Erythroblast (primary cell): ENCODE results near the gene ANKRD28.

Experiments
- DNase-seq, 2 experiments: peaks; one replicate each; lab custom pipeline; 2025; lab: John Stamatoyannopoulos, UW
- GATA1 ChIP-seq: IDR thresholded peaks from 2 replicates; pipeline ENCODE4 v1.6.1; 2011; ENCODE audit warnings: low read depth, mild to moderate bottlenecking, control low read depth, low read length, moderate library complexity
- POLR2A ChIP-seq: IDR thresholded peaks from 2 replicates; pipeline ENCODE4 v1.6.1; 2011; ENCODE audit warnings: mild to moderate bottlenecking, low read length

ANKRD28 gene

DNA sequence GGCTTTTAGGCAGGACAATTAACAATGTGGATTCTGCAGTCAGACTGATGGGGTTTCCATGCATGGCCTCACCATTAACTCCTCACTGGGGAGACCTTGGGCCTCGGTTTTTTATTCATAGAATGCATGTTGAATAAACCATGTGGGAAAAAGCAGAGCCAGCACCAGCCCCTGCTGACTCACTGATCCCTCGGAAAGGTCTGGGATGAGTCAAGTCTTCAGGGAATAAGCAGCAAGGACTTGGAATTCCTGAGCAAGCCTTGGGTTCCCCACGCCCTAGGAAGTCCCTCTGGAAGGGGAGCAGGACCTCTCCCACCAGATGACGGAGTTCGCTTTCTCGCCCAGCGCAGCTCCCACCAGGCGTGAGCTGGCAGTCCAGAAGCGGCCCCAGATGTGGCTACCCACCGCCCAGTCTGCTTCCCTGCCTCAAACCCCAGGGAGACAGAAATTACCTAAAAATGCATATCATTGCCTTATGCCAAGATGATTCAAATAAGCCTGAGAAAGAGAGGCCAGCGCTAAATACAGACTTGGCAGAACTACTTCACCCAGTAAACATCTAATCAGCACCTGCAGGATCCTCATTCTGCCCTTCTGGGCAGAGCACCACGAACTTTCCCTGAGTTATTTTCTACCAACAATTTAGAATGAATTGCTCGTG, 150.8 kb downstream of the ANKRD28 start:
- no peak for DNase-seq
- TF ChIP-seq GATA1, result no peak
- TF ChIP-seq POLR2A, result no peak

DNA sequence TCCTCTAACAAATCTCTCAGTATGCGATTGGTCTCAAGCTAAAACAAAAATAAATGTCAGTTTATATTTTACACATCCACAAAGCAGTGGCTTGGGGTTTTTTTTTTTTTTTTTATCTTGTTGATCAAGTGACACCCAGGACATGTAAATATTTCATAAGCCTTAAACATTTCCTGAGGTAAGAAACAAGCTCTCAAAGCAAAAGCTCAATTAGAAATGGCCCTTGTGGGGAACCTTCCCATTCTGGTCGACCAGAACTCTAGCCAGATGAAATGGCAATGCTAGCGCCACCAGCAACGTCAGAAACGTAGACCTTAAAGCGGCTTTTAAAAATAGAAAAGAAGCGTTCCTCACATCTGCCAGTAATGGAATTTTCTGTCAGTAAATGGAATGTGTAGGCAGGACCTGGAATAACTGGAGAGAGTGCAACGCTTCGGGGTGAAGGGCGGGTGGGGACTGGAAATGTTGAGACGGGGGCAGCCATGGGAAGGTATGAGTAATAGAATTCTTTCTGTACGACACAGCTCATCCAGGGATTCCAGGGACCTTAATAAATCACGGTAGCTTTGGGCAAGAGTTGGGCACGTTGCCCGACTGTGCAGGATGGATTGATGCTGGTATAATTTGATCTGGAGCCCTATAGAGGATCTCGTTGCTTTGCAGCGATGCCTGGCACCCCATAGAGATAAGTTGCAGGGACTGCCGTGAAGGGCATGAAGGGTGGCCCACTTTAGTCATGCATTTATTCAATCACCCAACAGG, 151.9 kb downstream of the ANKRD28 start:
- TF ChIP-seq POLR2A (no peak), GATA1 (no peak)
- no peak for DNase-seq

DNA sequence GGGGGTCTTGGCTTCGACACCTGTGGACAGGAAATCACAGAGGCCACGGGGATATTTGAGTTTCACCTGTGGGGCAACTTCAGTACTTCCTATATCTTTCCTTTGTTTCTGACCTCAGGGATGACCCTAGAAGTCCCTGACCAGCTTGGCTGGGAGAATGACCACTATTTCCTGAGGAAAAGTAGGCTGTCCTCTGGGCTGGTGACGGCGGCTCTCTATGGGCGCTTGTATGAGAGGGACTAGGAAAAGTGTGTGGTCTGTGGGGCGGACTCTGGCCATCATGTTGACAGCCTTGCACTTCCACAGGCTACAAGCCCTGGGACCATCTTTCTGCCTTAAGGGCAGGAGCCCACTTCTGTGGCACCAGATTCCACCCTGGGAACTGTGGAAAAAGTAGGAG, 152.5 kb downstream of the ANKRD28 start:
- TF ChIP-seq POLR2A (no peak), GATA1 (no peak)

DNA sequence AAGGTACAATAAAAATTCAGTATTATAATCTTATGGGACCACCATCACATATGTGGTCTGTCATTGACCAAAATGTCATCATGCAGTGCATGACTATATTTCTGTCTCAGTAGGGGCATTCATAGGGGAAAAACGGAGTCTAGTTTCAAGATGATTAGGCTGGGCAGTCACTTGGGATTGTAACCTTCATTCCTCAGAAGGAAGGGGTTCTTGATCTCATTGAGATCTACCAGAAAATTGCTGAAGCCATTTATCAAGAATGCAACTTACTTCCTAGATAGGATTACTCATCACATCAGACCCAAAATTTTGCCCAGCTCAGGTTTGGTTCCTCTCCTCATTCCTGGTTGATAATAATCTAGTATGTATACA, 158.9 kb downstream of the ANKRD28 start:
- no peak for DNase-seq
- no peak for TF ChIP-seq GATA1
- no peak for TF ChIP-seq POLR2A

More for the DNA sequence above, 152.5 kb downstream of the ANKRD28 start:
- no peak for DNase-seq

DNA sequence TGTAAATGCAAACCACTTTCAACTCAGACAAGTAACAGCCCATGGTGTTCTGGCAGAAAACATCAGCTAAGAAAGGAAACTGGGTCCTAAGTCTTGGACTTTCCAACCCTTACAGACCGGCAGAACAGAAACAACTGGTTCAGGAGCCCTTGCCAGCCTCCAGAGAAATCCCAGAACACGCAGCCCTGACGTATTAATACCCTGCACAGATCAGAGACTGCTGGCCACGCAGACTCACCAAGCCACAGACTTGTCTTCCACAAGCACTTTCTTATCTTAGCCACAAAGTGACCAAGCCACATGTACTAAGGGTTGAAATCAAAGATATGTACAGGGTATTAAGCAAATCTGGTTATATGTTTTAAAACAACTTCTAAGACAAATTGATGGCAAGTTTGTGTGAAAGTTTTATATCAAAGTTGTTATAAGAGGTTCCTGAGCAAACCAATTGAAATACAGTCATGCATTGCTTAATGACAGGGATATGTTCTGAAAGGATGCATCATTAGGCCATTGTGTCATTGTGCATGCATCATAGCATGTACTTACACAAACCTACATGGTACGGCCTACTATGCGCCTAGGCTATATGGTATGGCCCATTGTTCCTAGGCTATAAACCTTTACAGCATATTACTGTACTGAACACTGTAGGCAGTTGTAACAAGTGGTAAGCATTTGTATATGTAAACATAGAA, 159.4 kb downstream of the ANKRD28 start:
- no peak for TF ChIP-seq POLR2A
- TF ChIP-seq GATA1, result no peak
- DNase-seq, result no peak

DNA sequence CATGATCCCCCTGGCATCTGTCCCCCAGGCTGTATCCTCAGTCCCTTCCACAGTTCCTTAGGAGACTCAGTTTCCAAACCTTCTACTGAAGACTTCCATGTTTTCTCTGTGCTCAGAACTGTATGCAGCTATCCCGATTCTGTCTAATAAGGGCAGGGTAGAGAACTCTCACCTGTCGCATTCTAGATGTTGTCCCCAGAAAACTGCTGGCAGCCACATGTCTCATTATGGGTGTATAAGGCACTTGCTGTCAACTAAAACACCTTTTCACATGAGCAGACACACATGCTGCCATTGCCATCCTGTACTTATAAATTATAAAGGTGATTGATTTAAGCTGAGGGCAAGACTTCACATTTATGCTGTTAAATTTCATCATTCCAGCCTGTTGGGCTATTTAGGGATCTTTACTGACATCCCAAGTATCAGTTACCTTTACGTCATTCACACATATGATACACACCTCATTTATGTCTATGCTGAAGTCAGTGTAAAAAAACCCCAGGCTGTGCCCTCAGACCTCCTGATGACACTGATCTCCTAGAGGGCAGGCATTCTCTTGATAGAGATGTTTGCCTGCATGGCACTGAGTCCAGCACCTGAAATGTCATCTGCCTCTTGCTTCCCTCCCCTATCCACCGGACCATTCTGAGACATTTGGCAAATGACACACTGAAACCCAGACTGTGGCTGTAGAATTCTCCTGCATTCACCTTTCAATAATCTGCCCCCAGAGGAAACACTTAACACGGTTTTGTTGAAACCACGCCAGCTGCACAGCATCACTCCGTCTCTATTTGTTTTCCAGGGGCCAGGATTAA, 160.4 kb downstream of the ANKRD28 start:
- DNase-seq, result no peak
- TF ChIP-seq POLR2A, result no peak

DNA sequence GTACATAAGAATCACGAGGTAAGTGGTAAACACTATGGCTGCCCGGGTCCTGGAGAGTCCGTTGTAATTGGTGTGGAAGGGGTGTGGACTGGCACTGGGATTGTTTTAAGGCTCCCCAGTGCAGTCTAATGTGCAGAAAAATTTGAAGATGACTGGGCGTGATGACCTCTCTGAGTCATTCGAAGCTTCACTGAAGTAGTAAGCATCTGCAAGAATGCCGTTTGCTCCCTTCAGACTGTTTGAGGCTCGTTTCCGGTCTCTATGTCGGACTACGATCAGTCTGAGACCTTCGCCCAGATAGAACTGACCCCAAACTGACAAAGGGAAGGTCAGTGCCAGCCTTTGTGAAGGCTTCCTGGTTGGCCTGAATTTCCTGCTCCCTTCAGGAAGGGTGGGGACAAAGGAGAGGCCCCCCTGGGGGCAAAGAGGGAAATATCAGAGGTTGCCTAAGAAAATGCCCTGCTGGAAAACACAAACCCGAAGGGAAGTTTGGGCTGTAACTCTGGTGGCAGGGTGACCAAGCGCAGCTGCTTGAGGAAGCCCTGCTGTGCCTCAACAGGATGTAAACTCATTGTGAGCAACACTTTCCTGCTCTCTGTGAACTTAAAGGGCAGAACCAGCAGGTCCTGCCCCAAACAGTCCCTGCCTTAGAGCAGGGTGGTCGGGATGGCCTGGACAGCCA, 161.6 kb downstream of the ANKRD28 start:
- TF ChIP-seq POLR2A, result no peak
- no peak for TF ChIP-seq GATA1
- no peak for DNase-seq

DNA sequence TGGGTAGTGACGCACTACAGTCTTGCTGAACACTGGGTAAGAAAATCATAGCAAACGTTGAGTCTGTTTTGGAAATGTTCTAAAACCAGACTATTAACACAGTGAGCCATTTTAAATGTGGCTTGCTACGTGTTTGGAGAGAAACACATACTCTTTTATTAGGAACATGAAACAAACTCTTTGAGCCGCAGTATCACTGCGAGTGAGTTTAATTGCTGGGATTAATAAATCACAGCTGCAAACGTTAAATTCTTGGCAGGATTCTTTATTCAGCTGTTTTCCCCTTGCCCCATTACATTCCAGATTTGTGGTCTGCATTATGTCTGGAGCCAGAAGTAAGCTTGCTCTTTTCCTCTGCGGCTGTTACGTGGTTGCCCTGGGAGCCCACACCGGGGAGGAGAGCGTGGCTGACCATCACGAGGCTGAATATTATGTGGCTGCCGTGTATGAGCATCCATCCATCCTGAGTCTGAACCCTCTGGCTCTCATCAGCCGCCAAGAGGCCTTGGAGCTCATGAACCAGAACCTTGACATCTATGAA, 162.6 kb downstream of the ANKRD28 start:
- DNase-seq, result no peak
- TF ChIP-seq POLR2A (no peak), GATA1 (no peak)

DNA sequence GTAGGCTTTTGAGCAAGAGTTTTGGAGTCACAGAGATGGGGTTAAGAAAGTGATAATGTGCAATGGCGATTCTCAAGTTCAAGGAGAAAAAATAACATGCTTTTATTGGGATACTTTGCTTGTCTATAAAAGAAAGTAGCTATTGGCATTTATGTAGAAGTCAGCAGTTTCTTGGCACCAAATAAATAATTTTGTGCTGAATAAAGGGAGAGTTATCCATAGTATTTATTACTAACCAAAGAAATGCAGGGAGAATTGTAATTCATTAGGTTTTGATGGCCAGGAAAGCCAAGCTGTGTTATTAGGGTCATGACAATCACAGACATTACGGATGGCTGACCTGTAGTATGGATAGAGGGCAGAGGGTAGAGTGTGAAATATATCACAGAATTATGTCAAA, 163.1 kb downstream of the ANKRD28 start:
- DNase-seq, result no peak
- TF ChIP-seq GATA1, result no peak
- TF ChIP-seq POLR2A, result no peak

DNA sequence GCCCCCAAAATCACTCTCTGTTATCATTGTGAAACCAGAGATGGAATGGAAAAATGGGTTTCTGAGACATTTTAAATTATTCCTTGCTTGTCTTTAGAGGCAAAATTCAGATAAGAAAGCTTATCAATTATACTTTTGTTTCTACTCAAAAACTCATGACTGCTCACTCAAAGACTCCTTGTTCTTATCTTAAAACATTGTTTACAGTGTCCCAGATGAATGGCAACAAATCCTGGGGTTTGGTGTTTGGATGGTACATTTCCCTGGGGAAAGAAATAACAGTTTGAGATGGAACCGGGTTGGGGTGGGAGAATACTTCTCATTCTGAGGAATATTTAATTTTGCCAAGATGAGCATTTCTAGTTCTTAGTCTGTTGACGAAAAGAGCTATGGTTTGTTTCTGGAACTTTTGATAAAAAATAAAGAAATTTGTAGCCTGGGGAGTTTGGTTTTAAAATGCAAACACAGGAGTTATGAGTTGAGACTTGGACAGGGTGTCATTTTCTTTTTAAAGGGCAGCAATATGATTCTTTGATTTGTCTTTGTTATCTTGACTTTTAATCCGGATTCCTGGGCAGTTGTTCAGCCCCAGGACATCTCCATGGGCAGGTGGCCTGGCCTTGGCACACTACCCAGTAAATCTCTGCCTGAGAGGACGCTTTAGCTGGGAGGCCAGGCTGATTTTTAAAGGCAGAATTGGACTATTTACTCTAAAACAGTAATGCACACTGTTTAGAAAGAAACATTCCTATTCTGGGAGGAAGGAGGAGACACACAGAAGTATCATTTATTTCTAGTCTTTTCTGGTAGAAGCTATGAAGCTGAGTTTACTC, 163.8 kb downstream of the ANKRD28 start:
- no peak for DNase-seq
- no peak for TF ChIP-seq POLR2A
- TF ChIP-seq GATA1, result no peak

DNA sequence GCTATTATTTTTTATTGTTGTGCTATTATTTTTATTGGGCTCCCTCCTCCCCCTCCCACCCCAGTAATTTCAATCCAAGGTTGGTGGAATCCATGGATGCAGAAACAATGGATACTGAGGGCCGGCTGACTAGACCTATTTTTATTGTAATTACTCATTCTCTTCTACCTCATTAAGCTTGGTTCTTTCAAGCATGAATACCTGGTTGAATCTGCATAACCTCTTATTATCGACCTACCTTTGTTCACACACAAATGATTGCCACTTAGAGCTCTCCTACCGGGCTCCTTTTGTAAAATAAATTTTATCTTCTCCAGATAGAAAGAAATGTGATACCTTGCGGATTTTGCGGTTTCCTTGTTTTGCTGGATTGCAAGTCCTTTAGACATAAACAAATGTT, 164.6 kb downstream of the ANKRD28 start:
- TF ChIP-seq GATA1 (no peak), POLR2A (no peak)
- DNase-seq, result no peak

DNA sequence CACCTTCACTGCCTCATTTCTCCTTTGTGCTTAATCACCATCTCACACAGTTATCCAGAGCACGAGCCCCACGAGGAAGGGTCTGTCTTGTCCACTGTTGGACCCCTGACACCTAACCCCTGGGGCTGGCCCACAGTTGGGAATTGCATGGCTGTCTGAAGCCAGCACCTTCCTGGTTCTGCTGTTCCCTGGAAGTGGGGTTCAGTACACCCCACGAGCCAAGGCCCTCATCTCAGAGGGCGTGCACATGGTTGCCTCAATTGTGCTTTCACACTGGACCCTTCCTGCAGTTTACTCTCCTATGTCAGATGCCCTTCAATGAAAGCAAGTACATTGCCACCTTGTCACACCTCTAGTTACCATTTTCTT, 165.6 kb downstream of the ANKRD28 start:
- TF ChIP-seq POLR2A (no peak), GATA1 (no peak)
- no peak for DNase-seq
